Activated CD4-positive, alpha-beta T cell treated with anti-CD3 and anti-CD28 coated beads for 36 hours (primary cell): Measurements from ENCODE around the gene MKS1. TPM values are rescaled to one million over a fixed set of nuclear protein-coding genes. Genes with fewer than 3 reads are reported as not detected.

Source experiments
- ATAC-seq: fragments of 200-7000 bp; cut with Tn5 transposase; one replicate; pipeline ENCODE4 v1.10.0; 2021; ENCODE audit warnings: mild to moderate bottlenecking, moderate library complexity
- CTCF ChIA-PET: fragments of 350-600 bp; sonication (Branson Sonifier 250); formaldehyde crosslinking; loops from one replicate; lab custom pipeline; 2021; ENCODE audit warnings: antibody characterized with exemption; lab: Charles Lee
- POLR2A ChIA-PET: fragments of 350-600 bp; sonication (Branson Sonifier 250); formaldehyde crosslinking; loops from one replicate; lab custom pipeline; 2021; ENCODE audit warnings: antibody characterized with exemption, inconsistent platforms; lab: Charles Lee
- DNase-seq: peaks from one replicate; pipeline ENCODE4 v3.0.0-alpha.2; 2020
- H3K27ac Mint-ChIP-seq: one replicate; pipeline ENCODE4 v1.8.0; 2021; ENCODE audit warnings: mixed read lengths
- H3K27me3 Mint-ChIP-seq: one replicate; pipeline ENCODE4 v1.8.0; 2021; ENCODE audit warnings: mixed read lengths
- H3K36me3 Mint-ChIP-seq: one replicate; pipeline ENCODE4 v1.8.0; 2021; ENCODE audit warnings: low read depth, mixed read lengths
- H3K4me1 Mint-ChIP-seq: one replicate; pipeline ENCODE4 v1.8.0; 2021; ENCODE audit warnings: mixed read lengths
- H3K4me3 Mint-ChIP-seq: one replicate; pipeline ENCODE4 v1.8.0; 2021; ENCODE audit warnings: mild to moderate bottlenecking, moderate library complexity, mixed read lengths
- H3K9me3 Mint-ChIP-seq: one replicate; pipeline ENCODE4 v1.8.0; 2021; ENCODE audit warnings: low read depth, mixed read lengths
- intact Hi-C, 2 experiments: fragments of 100-400 bp; cut with DNase I in 1 of 2; cut with micrococcal nuclease in 1 of 2; formaldehyde crosslinking; loops; one replicate each; pipeline versions ENCODE4 v1.14.2 to v1.15.1; 2022 to 2024; cut with DNase I, micrococcal nuclease
- total RNA-seq, 2 experiments: library from RNA; stranded (reverse); gene quantifications; one replicate each; pipeline ENCODE4 v1.2.3, GENCODE V29; 2021

Gene MKS1
- total RNA-seq, 2 experiments from 2014 or later: 20.4 to 22.5 TPM

DNA sequence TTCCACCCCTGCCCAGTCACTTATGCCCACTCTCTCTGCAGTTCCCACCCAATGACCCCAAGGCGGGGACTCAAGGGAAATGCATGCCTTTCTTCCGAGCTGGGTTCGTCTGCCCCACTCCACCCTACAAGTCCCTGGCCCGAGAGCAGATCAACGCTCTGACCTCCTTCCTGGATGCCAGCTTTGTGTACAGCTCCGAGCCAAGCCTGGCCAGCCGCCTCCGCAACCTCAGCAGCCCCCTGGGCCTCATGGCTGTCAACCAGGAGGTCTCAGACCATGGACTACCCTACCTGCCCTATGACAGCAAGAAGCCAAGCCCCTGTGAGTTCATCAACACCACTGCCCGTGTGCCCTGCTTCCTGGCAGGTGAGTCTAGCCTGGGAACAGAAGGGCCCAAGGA, 33.1 kb upstream of the MKS1 start:
- CTCF ChIA-PET: interaction anchor here (0.7 kb wide), 2 partner anchors 76 to 536 kb away, joined by 3 read pairs; no protein-coding TSS in a partner anchor

DNA sequence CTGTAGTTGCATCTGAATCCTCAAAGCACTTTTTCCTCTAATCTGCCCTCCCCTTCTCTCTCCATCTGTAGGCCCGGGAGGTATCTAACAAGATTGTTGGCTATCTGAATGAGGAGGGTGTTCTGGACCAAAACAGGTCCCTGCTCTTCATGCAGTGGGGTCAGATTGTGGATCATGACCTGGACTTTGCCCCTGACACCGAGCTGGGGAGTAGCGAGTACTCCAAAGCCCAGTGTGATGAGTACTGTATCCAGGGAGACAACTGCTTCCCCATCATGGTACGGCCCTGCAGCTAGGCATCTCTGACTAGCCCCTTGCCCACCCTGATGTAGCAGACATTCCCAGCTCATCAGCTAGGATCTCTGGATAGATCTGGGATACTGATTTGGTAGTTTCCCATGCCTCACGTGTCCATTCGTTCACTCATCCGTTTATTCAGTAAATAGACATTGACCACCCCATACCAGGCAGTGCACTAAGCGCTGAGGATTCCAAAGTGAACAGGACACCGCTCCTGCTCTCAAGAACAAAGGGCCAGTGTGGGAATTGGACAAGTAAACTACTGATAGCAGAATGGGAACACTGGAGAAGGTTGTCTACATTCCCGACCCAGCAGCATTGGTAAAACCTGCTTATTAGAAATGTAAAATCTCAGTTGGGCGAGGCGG, 31.4 kb upstream of the MKS1 start:
- Mint-ChIP-seq H3K4me1 (peaks cover 13% of the 10 kb centered on the region), H3K4me3 (no peak overlapping the region), H3K27ac (no peak overlapping the region), H3K27me3 (peaks cover 31% of the 10 kb centered on the region), H3K9me3 (no peaks in the 10 kb centered on the region), H3K36me3 (no peaks in the 10 kb centered on the region)
- ChIA-PET POLR2A (interaction anchor here (1.2 kb wide), 1 partner anchor 31 kb away, joined by 3 read pairs; the partner anchor contains the start of gene MKS1), CTCF (interaction anchor here (0.5 to 2.6 kb wide), 25 partner anchors 8 to 1959 kb away, joined by 3 to 11 read pairs (median 4); partner anchors contain the start of genes HSF5, LPO and RNF43)
- intact Hi-C loops: no loop called here
- DNase-seq: no peak
- ATAC-seq: no peak

More for the DNA sequence above, 33.1 kb upstream of the MKS1 start:
- Mint-ChIP-seq H3K4me1 (peaks cover 13% of the 10 kb centered on the region), H3K9me3 (no peaks in the 10 kb centered on the region), H3K4me3 (no peak overlapping the region), H3K27me3 (peaks cover 26% of the 10 kb centered on the region), H3K27ac (no peak overlapping the region), H3K36me3 (no peaks in the 10 kb centered on the region)
- ATAC-seq (no peak), DNase-seq (no peak)
- POLR2A ChIA-PET: no interaction called here
- intact Hi-C loops: no loop called here

DNA sequence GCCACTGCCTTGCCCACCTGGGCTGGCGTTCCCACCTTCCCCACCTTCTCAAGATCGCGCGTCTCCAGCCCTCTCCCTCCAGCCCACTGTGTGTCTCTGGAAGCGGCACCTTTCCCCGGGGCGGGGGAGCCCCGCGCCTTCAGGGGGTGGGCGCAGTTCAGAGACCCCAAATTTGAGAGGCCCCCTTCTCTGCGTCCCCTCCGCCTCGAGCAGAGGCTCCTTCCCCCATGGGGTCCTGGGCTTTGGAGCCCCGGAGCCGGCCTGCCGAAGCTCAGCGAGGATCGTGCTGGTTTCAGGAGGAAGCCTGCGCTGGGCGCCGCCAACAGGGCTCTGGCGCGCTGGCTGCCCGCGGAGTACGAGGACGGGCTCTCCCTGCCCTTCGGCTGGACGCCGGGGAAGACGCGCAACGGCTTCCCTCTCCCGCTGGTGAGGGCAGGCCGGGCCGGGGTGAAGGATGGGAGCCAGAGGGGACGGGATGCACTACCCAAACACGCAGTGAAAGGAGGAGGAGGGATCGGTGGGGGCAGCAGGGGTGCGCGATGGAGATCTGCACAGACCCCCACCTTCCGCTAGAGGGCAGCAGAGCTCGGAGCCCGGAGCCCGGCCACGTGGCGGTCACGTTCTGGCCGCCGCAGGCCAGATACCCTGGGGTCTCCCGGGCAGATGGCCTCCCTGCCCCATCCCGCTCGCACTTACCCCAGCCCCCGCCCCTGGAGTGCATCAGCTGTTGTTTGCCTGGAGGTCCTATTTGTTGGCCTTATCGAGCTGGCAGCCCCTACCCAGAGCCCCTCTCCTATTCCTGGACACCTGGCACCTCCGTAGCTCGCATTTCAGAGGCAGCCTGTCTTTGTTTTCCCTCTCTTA, 30.4 kb upstream of the MKS1 start:
- Mint-ChIP-seq H3K36me3 (no peaks in the 10 kb centered on the region), H3K4me1 (peaks cover 11% of the 10 kb centered on the region), H3K4me3 (peak overlapping the region; percentile 64), H3K27me3 (peaks cover 27% of the 10 kb centered on the region), H3K9me3 (no peaks in the 10 kb centered on the region), H3K27ac (no peak overlapping the region)
- CTCF ChIA-PET: interaction anchor here (0.5 to 2.6 kb wide), 30 partner anchors 9 to 1958 kb away, joined by 3 to 11 read pairs (median 4); partner anchors contain the start of genes HSF5, LPO and RNF43
- peak; percentile 85 for DNase-seq
- intact Hi-C loops: loop anchor here in 1 of 2 experiments (1.0 kb wide), 1 partner anchor 198 kb away; no protein-coding TSS in a partner anchor
- ATAC-seq: peak; percentile 92
- POLR2A ChIA-PET: interaction anchor here (0.6 to 1.2 kb wide), 2 partner anchors 30 to 165 kb away, joined by 3 read pairs; partner anchors contain the start of gene MKS1

DNA sequence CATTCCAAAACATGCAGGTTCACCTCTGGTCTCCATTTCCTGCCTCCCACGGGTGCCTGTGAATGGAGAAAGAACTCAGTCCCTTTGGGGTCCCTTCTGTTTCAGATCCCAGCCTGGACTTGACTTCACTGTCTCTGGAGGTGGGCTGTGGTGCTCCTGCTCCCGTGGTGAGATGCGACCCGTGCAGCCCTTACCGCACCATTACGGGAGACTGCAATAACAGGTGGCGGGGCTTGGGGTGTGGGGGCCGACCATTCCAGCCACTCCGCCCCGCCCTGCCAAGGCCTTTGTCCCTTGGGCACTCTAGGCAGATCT, 29.9 kb upstream of the MKS1 start:
- H3K4me3 Mint-ChIP-seq: no peak overlapping the region
- ChIA-PET POLR2A (no interaction called here), CTCF (interaction anchor here (0.7 to 2.7 kb wide), 14 partner anchors 9 to 410 kb away, joined by 3 to 11 read pairs (median 7); partner anchors contain the start of gene HSF5)
- intact Hi-C loops: loop anchor here in 1 of 2 experiments (1.0 kb wide), 1 partner anchor 198 kb away; no protein-coding TSS in a partner anchor
- no peak for DNase-seq
- H3K27ac Mint-ChIP-seq: no peak overlapping the region
- peaks cover 29% of the 10 kb centered on the region for H3K27me3 Mint-ChIP-seq
- peaks cover 11% of the 10 kb centered on the region for H3K4me1 Mint-ChIP-seq
- no peak for ATAC-seq
- H3K9me3 Mint-ChIP-seq: no peaks in the 10 kb centered on the region
- no peaks in the 10 kb centered on the region for H3K36me3 Mint-ChIP-seq

DNA sequence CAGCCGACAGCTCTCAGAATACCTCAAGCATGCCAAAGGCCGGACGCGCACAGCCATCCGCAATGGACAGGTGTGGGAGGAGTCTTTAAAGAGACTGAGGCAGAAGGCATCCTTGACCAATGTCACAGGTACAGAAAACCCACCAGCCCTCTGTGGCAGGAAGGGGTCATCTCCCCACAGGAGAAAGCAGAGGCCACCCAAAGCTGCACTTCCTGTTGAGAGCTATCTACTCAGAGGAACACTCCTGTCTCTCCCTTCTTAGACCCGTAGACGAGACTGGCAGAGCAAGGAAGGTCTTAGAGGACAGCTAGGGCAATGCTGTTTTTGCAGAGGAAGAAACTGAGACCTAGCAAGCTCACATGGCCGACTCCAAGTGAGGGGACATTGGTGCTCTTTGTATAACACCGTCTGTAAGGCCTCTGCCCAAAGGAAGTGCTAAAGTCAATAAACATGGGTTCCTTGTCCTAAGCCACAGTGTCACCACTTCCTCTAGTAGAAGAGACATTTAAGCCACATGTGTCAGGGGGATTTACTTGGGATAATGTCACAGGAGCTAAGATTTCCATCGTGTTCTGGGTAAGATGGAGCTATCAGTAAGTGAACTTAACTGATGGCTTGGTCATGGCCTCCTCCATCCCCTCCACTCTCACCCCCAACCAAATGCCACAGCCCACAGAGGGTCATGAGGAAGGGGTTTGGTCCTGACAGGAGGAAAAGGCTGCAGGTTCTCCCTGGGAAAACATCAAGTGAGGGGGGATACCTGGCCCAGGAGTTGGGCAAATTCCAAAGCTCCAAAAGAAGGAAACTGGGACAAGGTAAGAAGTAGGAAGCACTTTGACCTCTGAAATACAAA, 28.7 kb upstream of the MKS1 start:
- DNase-seq (no peak), ATAC-seq (no peak)
- ChIA-PET POLR2A (no interaction called here), CTCF (interaction anchor here (0.6 to 2.7 kb wide), 12 partner anchors 9 to 241 kb away, joined by 3 to 8 read pairs (median 4); partner anchors contain the start of genes HSF5 and LPO)
- Mint-ChIP-seq H3K27me3 (peaks cover 41% of the 10 kb centered on the region), H3K4me1 (peaks cover 13% of the 10 kb centered on the region), H3K27ac (no peak overlapping the region), H3K4me3 (no peak overlapping the region), H3K9me3 (no peaks in the 10 kb centered on the region), H3K36me3 (no peaks in the 10 kb centered on the region)
- intact Hi-C loops: no loop called here

DNA sequence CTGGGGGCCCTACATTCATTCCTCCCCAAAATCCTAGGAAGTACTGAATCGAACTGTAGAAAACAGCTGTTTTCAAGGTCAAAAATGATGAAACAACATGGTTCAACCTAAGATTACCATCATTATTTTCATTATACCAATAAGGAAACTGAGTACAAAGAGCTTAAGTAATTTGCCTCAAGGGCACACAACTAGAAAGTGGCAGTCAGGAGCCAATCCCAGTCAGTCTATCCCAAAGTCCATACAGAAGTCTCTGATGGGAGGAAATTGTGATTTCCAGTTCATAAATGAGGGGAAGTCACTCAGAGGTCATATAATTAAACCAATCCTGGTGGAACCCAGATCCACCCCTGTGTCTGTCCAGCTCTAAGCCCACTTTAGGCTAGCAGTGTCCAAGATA, 27.7 kb upstream of the MKS1 start:
- intact Hi-C loops: no loop called here
- DNase-seq (no peak), ATAC-seq (no peak)
- CTCF ChIA-PET: interaction anchor here (0.6 to 2.7 kb wide), 6 partner anchors 17 to 1305 kb away, joined by 3 to 7 read pairs (median 4); no protein-coding TSS in a partner anchor
- Mint-ChIP-seq H3K9me3 (no peaks in the 10 kb centered on the region), H3K4me1 (peaks cover 17% of the 10 kb centered on the region), H3K36me3 (no peaks in the 10 kb centered on the region), H3K27me3 (peaks cover 37% of the 10 kb centered on the region), H3K27ac (no peak overlapping the region), H3K4me3 (no peak overlapping the region)
- POLR2A ChIA-PET: interaction anchor here (0.7 kb wide), 1 partner anchor 29 kb away, joined by 3 read pairs; no protein-coding TSS in a partner anchor

DNA sequence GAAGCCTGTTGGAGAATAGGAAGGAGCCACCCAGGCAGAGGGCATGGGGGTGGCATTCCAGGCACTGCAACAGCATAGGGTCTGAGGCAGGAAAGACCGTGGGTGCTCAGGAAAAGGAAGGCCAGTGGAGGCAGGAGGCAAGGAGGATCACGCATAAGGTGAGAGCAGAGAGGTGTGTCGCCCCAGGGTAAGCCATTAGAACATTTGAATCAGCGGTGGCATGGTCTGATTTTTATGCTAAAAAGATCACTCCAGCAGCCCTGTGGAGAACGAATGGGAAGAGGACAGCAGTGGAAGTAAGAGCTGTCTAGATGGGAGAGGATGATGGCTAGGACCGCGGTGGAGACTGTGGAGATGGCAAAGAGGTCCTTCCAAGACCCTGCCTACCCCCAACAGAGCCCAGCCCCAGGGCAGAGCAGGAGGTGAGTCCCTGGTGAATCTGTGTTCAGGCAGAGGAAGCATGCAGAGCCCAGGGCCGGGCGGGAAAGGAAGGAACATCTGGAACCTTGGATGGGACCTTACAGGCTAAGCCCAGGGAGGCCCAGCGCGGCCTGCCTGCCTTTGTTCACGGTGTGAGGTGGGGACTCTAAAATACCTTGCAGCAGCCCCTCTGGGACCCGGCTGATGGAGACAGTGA, 27.2 kb upstream of the MKS1 start:
- ATAC-seq: no peak
- Mint-ChIP-seq H3K4me1 (peaks cover 17% of the 10 kb centered on the region), H3K9me3 (no peaks in the 10 kb centered on the region), H3K36me3 (no peaks in the 10 kb centered on the region), H3K27me3 (peaks cover 37% of the 10 kb centered on the region), H3K27ac (no peak overlapping the region), H3K4me3 (no peak overlapping the region)
- POLR2A ChIA-PET: no interaction called here
- DNase-seq: no peak
- intact Hi-C loops: no loop called here
- CTCF ChIA-PET: interaction anchor here (0.7 to 2.7 kb wide), 4 partner anchors 26 to 1306 kb away, joined by 3 to 7 read pairs (median 4); no protein-coding TSS in a partner anchor

DNA sequence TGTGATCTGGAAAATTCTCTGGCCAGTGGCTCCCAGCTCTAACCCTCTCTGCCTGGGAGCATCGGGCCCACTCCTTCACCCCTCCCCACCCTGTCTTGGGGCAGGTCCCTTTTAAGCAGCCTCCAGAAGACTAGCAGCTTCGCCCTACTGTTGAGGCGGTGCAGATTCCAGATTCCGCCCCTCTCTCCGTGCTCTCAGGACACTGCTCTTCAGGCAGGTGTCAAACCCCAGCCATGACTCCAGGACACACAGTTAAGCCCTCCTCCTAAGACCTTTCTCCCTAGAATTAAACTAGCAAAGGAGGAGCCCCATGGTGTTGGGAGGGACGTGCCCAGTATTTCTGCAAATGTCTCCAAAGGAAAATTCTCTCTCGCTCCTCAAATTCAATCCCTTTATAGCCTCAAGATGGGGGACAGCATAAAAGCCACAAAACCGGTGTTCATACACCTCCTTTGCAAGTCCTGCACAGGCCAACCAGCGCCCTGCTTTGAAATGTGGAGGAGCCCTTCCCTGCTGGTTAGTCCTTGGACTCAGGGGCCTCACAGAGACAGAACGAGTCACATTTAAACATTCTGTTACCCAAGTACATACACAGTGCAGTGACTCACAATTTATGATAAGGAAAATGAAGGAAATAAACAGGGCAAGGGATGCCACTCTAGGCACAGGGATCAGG, 26.5 kb upstream of the MKS1 start:
- no peak overlapping the region for H3K27ac Mint-ChIP-seq
- no peak overlapping the region for H3K4me3 Mint-ChIP-seq
- no peaks in the 10 kb centered on the region for H3K36me3 Mint-ChIP-seq
- peaks cover 38% of the 10 kb centered on the region for H3K27me3 Mint-ChIP-seq
- DNase-seq (no peak), ATAC-seq (no peak)
- H3K4me1 Mint-ChIP-seq: peaks cover 17% of the 10 kb centered on the region
- H3K9me3 Mint-ChIP-seq: no peaks in the 10 kb centered on the region
- CTCF ChIA-PET: no interaction called here
- POLR2A ChIA-PET: no interaction called here
- intact Hi-C loops: no loop called here

DNA sequence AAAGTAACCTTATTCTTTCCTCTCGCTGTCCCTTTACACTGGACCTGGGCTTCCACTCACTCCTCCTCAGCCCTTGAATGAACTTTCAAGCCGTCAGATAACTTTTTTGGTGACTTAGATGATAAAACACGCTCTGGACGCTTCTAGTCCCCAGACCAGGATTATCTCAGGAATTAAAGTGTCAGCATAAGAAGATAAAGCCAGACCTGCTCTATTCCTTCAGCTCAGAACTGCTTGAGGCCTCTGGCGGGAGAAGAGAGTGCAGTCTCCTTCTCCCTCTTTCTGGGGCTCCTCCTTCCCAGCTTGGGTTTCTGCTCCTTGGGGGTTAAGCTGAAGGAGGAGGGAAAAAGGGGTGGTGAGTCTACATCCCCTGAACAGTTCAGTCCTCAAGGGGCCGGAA, 25.9 kb upstream of the MKS1 start:
- ChIA-PET CTCF (no interaction called here), POLR2A (interaction anchor here (0.6 kb wide), 1 partner anchor 8 kb away, joined by 4 read pairs; no protein-coding TSS in a partner anchor)
- intact Hi-C loops: no loop called here
- Mint-ChIP-seq H3K9me3 (no peaks in the 10 kb centered on the region), H3K4me3 (no peak overlapping the region), H3K27ac (no peak overlapping the region), H3K36me3 (no peaks in the 10 kb centered on the region), H3K27me3 (peaks cover 39% of the 10 kb centered on the region), H3K4me1 (peaks cover 17% of the 10 kb centered on the region)
- no peak for ATAC-seq
- DNase-seq: no peak
